GM18502 (cell line): ENCODE measurements around the gene BICDL1.

Source experiments
- ATAC-seq: cut with Tn5 transposase; IDR thresholded peaks from one replicate; pipeline ENCODE4 v1.9.1; 2021; ENCODE audit warnings: mild to moderate bottlenecking; ENCODE audit not compliant: unreplicated experiment, poor library complexity

The BICDL1 gene

DNA sequence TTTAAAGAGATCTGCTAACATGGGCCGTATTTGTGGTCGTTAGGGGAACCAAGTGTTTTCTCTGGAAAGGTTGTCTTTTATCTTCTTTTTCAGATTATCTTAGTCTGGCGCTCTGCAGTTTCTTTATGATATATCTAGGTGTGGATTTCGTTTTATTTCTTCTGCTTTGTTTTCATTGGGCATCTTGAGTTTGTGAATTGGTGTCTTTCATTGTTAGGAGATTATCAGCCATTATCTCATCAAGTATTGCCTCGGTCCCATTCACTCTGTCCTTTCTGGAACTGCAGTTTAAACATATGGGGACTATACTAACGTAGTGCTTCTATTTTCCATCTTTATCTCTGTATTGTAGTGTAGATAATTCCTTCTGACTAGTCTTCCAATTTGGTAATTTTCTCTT lies 60.4 kb downstream of the BICDL1 start:
- no peak for ATAC-seq

DNA sequence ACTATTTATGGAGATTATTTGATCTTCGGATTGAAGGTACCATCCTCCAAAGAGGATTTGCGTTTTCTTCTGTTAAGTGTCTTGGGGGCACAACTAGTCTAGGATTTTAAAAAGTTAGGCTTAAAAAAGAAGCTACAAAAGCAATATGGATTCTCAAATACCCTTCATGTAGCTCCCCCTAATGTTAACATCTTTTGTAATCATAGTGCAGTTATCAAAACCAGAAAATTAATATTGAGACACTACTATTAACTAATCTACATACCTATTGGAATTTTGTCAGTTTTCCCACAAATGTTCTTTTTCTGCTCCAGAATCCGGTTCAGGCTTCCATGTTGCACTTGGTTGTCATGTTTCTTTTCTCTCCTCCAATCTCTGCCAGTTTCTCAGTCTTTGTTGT lies 62.5 kb downstream of the BICDL1 start:
- ATAC-seq, result no peak

DNA sequence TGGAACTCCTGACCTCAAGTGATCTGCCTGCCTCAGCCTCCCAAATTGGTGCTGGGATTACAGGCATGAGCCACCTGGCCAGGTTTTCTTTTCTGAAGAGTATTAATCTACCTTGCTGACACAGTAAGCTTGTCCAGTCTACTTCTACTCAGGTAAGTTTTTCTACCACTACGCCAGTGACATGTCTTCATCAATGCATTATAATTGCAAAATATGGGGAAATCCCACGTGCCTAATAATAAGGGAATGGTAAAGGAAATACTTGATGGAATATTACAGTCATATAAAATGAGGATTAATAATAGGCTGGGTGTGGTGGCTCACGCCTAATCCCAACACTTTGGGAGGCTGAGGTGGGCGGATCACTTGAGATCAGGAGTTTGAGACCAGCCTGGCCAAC lies 65.3 kb downstream of the BICDL1 start:
- no peak for ATAC-seq

DNA sequence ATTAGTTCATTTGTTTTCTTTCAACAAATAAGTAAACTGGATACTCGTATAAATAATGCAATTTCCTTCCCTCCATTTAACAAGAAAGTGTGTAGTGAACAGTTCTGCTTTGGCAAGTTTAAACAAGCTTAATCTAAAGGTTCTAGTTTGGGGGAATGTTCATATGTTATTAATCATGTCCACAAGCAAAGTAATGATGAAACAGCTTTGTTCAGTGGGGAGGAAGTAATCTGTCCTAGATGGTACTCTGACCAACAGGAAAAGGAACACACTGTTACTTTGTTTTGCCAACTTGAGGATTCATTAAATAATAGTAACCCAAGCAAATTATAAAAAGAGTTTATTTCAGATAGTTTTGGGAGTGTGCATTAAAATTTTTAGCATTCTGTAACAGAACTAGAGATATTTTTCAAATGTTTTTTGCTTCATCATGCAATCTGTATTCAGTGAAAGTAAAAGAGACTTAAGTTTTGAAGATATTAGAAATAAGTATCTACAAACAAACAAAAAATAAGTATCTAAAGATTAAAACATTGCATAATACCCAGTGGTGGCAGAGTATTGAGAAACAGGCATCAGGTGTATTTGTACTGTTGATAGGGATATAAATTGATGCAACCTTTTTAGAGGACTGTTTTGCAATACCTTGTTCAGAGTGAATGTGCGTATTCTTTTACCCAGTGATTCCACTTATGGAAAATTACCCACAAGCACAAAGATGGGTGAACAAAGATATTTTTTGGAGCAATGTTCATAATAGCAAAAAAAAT lies 66.4 kb downstream of the BICDL1 start:
- no peak for ATAC-seq

DNA sequence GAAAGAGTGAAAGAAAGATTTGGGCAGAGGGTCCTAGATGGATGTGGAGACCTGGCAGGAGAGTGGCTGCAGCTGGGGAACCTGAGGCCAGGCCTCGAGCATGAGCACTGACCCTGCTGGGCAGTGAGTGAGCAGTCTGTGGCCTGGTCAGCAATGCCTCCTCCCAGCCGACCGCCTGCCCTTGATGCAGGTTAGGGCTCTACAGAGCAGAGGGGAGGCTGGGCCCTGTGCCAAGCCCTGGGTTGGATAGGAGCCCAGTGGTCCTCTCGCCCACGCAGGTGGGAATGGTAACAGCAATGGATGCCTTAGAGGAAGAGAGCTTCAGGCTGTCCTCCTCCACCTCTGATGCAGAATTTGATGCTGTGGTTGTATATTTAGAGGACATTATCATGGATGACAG lies 67.7 kb downstream of the BICDL1 start:
- ATAC-seq, result no peak

DNA sequence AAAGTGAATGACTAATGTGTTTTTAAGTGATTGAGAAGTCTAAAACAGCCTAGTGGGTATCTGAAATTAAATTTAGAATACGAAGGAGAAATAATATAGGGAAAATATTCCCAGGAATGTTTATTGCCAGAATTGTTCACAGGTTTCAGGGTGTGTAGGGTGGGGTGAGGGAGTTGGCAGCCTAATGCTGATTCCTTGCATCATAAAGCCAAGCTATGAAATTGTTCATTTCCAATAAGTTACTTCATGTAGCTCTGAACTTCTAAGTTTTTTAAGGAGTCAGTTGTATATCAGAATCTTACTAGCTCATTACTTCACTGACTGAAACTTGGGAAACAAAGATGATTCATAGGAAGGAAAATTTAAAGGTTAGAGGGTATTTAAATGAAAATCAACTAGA lies 71.2 kb downstream of the BICDL1 start:
- no peak for ATAC-seq

DNA sequence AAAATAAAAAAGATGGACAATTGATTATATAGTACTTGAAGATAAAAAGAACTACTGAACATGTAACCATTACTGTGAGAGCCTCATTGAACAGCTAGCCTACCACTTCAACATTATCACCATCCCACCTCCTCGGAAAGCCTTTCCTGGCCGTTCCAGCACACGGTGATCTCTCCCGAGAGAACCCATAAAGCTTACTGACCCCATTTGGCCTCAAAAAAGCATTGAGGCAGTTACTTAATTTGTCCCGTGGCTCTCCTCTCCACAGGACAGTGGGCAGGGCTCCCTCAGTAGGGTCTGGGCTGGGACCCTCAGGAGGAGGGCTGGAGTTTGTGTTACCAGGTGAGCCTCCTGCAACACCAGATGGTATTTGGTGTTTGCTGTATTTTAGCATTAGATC lies 71.7 kb downstream of the BICDL1 start:
- ATAC-seq, result no peak

DNA sequence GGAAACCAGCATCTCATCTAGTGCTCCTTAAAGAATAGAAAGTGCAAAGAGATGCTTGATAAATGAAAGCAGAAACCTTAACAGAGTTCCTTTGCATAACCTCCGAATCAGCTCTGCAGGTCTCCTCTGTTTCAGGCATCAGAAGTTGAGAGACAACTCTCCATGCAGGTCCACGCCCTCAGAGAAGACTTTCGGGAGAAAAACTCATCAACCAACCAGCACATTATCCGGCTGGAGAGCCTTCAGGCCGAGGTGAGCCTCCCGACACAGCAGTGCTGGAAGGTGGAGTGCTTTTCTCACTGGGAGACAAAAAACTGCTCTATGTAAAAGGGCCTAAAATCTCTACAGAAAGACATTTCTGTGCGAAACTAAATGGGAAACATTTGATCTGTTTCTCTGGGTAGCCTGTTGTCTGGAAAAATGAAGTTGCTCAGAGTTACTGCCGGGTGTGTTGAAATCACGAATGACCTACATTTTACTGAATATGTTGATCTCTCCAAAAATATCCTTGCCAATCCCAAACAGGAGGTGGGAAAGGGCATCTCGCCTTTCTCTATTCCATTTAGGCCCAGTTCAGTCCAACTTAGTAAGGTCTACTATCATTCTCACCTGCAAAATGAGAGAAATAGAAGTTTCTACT lies 72.7 kb downstream of the BICDL1 start:
- no peak for ATAC-seq

DNA sequence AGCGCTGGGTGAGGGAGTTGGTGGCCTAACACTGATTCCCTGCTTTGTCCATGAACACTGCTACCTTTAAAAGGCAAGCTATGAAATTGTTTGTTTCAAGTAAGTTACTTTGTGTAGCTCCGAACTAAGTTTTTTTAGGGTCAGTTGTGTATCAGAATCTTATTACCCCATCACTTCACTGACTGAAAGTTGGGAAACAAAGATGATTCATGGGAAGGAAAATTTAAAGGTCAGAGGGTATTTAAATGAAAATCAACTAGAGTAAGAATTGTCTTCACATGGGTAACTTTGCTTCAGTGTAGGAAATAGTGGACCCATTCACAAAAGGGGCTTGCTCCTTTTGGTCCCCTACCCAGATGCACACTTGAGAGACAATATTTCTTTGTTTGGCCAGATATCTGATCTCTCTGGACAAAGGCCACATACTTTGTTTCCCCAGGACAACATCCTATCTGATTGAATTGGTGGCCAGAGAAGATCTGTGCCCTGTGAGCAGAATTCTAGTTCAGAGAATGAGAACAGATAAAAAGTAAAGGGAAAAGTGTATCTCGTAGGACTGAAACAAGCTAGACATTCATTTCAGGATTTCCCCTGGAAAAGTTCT lies 74.0 kb downstream of the BICDL1 start:
- no peak for ATAC-seq

DNA sequence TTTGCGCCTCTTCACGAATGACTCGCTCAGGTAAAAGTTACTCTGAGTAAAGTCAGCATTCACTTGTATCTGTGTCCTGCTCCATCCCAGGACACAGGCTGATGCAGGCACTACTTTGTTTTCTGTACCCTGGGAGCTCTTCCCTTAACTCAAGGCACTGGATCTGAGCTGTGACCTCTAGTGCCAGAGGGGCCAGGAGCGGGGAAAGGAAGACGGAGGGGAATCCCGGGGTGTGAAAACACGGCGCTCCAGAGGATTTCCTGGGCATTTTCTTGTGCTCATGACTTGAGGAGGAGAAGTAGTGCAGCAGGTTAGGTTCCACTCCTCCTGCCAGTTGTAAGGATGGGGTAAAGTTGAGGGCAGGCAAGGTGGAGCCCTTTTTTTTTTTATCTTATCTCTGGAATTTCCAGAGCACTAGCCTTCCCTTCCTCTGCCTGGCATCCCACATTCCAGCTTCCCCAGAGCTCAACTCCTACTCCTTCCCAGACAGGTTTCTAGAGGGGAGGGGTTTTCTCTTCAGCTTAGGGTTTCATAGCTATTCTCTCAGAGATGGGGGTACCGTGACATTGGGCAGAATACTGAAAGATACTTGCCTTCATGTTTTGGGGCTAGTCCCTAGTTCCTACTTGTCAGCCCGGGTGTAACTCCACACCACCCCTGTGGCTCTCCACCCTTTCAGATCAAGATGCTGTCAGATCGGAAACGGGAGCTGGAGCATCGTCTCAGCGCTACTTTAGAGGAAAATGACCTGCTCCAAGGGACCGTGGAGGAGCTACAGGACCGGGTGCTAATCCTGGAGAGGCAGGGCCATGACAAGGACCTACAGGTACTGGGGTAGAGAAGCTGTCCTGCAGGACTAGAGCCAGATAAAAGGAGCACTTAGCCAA lies 75.3 kb downstream of the BICDL1 start:
- ATAC-seq, result no peak

DNA sequence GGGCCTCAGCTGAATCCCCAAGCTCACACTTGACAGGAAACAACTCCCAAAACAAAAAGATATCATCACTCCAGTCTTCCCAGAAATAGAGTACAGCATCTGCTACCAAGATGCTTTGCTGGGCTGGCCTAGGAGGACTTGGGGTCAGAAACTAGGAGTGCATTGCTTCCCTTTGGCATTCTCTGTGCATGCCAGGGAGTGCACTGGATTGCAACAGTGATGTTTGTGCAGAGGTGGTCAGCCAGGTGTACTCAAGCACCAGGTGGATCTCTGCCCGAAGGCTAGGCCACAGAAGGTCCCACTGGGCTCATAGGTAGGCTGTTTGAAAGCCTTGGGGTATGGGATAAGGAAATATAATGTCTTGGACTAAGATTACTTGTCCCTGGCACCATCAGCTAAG lies 76.4 kb downstream of the BICDL1 start:
- no peak for ATAC-seq

DNA sequence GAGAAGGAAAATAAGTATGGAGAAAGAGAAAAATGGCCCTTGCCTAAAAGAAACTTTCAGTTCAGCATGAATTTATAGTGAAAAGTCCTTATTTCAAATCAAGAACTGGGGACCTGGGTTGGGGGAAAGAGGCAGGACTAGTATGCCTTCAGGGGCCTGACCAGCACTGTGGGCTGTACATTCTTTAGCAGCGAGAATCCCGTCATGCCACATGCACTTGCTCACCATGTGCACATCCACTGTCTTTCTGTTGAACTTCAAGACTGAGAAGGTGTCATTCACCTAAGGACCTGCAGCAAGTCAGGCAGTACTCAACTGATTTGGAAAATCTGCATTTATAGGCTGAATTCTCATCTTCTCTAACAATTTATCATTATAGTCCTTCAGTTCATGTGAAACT lies 77.3 kb downstream of the BICDL1 start:
- ATAC-seq, result no peak

DNA sequence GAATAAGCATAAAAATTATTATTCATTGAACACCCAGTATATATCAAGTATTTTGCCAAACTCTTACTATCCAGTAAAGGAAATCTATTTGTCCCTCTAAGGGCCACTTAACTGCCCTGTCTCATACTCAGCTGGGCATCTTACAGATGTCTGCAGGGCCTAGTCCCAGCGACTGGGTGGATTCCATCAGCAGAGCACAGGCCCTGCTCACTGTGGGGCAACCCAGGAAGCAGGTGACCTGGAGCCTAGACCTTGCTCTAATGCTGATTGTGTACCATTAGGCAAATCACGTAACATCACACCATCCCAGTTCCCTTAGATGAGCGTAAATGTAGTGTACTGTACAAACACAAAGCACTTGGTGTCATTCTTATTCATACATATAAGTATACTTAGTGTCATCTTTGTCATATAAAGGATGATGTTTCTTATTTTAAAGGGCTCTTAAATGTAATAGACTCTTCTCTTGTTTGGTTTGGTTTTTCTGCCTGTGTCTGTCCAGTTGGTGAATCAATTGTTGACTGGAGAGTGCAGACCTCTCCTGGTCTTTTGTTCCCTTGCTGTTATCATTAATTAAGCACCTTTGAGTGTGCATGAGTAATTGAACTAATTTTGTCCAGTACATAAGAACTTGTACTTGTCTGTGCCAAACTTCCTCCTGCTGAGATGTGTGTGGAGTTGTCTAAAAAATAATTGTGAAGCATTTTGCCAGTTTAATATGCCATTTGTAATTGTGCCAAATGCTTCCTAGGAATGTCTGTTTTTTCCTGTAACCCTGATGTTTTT lies 78.2 kb downstream of the BICDL1 start:
- no peak for ATAC-seq

DNA sequence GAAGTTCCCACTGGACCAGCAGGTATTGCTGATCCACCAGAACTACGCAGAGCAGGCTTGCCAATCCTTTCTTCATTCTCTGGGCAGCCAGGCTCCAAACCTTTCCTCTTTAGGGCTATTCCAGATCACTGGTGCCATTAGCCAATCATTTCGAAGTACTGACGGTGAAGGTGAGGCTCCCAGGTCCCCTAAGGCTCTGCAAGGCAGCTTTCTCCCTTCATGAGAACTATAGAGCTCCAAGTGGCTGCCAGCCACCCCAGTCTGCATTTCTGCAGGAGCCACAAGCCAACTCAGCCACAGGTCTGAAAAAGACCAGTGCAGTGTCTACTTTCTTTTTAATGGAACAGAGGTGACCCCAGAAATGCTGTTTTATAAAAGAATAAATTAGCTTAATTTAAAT lies 78.9 kb downstream of the BICDL1 start:
- ATAC-seq, result no peak

DNA sequence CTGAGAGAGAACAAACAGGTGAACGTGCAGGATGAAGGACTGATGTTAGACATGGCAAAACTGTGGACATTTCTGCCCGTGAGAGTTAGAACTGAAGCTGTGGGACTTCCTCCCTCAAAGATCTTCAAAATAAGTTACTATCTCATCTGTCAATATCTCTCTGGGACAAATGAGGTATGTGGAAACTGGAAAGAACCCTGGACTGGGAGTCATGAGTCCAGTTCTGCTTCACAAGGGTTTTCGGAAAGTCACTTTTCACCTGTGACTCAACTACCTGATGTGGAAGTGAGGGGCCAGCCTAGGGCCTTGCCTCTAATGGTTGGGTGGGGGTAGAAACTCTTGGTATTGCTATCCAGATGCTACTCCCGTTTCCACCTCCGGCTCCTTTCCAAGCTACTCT lies 80.2 kb downstream of the BICDL1 start:
- ATAC-seq, result no peak

DNA sequence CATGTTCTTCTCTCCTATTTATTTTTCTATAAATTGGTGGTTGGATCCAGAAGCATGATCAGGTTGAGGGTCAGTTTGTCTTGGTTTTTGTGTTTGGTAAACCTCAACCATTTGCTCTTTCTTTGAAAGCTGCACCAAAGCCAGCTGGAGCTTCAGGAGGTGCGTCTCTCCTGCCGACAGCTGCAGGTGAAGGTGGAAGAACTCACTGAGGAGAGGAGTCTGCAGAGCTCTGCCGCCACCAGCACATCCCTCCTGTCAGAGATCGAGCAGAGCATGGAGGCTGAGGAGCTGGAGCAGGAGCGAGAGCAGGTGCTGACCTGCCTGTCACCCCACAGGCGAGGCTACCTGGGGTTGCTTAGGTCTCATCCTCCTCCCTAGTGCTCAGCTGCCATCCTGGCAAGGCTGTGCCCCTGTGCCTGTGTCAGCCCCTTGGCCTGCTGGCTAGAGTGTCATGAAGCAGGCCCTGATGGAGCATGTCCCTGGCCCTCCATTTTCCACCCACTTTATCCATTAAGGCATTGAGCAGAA lies 82.5 kb downstream of the BICDL1 start:
- no peak for ATAC-seq

DNA sequence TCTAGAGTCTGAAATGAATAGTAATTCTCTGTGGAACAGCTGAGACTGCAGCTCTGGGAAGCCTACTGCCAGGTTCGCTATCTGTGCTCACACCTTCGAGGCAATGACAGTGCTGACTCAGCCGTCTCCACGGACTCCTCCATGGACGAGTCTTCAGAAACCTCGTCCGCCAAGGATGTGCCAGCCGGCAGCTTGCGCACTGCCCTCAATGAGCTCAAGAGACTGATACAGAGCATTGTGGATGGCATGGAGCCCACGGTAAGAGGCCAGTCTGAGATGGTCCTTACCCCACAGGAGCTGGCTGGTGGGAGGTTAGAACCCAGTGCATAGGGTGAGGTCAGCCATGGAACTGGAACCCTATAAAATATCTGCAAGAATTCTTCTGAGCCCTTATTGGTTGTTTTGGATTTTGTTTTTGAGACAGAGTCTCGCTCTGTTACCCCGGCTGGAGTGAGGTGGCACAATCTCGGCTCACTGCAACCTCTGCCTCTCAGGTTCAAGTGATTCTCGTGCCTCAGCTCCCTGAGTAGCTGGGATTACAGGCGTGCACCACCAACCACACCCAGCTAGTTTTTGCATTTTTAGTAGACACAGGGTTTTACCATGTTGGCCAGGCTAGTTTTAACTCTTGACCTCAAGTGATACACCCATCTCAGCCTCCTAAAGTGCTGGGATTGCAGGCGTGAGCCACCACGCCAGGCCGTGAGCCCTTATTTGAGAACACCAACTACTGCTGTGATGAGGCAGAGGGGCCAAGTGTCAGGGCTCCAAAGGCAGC lies 83.6 kb downstream of the BICDL1 start:
- no peak for ATAC-seq

DNA sequence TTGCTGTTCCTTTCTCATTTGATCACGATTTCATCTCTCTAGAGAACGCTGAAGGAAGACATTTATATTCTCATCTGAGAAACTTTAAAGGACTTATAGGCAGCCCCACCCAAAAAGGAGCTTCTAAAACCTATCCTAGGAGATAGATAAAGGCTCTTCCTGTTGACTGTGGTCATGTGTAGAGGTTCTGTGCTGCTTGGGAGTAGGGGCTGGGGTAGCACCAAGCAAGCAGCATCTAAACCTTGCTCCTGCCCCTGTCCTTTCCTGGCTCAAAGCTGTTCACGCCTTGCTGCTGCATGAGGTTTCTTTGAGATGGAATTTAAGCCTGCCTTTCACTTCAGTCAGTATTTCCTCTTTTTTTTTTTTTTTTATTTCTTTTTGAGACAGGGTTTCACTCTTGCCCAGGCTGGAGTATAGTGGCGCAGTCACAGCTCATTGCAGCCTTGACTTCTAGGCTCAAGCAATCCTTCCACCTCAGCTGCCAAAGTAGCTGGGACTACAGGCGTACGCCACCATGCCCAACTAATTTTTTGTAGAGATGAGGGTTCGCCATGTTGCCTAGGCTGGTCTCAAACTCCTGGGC lies 86.1 kb downstream of the BICDL1 start:
- no peak for ATAC-seq

DNA sequence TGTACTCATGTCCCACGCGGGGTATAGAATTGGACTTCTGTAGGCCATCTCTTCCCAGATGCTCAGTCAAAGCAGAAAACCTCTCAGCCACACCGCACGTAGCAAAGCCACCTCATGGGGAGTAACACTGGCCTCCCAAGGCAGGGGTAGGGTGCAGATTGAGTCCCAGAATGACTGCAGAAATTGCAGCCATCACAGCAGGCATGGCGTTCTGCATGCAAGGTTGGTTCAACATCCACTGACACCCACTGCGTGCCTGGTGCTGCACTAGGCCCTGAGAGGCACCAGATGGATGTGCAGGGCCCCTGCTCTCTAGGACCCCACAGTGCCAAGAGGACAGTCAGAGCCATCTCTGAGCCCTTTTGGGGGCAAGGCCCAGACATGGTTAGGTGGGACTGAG lies 87.6 kb downstream of the BICDL1 start:
- no peak for ATAC-seq
